ENCODE results near the gene HGS.

DNA sequence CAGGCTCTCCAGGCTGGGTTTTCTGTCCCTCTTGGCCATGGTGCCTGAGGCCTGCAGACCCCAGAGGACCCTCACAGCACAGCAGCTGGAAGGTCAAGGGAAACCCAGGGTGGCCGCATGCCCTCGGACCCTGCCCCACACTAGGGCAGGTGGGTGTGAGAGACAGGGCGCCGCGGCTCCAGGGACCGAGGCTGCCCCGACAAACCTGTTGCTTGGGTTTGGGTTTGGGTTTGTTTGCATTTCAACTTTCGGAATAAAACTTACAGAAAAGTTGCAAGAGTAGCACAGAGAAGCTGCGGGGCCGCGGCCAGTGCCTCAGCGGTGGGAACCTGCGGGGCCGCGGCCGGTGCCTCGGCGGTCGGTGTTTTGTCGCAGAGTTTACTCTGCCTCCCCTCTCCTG, 7.8 kb downstream of the HGS start:
- TF ChIP-seq, protein P1, sequence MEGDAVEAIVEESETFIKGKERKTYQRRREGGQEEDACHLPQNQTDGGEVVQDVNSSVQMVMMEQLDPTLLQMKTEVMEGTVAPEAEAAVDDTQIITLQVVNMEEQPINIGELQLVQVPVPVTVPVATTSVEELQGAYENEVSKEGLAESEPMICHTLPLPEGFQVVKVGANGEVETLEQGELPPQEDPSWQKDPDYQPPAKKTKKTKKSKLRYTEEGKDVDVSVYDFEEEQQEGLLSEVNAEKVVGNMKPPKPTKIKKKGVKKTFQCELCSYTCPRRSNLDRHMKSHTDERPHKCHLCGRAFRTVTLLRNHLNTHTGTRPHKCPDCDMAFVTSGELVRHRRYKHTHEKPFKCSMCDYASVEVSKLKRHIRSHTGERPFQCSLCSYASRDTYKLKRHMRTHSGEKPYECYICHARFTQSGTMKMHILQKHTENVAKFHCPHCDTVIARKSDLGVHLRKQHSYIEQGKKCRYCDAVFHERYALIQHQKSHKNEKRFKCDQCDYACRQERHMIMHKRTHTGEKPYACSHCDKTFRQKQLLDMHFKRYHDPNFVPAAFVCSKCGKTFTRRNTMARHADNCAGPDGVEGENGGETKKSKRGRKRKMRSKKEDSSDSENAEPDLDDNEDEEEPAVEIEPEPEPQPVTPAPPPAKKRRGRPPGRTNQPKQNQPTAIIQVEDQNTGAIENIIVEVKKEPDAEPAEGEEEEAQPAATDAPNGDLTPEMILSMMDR (IDR thresholded peaks at IDR 0.05) = no peak
- TF ChIP-seq POLR2A (IDR thresholded peaks at IDR 0.05) (no peak), POLR2AphosphoS5 (IDR thresholded peaks at IDR 0.05; ENCODE audit: insufficient read depth in 1 of 2, low read depth in 1 of 2) (no peak)

All from vagina (tissue), 2 donors.